Measurements from ENCODE around the gene TP53BP2.
"Not testable (repeated sequence)": the region's sequence is repeated elsewhere in the genome, so short reads cannot be mapped to it uniquely, and the experiment has no call there.

The TP53BP2 gene

DNA sequence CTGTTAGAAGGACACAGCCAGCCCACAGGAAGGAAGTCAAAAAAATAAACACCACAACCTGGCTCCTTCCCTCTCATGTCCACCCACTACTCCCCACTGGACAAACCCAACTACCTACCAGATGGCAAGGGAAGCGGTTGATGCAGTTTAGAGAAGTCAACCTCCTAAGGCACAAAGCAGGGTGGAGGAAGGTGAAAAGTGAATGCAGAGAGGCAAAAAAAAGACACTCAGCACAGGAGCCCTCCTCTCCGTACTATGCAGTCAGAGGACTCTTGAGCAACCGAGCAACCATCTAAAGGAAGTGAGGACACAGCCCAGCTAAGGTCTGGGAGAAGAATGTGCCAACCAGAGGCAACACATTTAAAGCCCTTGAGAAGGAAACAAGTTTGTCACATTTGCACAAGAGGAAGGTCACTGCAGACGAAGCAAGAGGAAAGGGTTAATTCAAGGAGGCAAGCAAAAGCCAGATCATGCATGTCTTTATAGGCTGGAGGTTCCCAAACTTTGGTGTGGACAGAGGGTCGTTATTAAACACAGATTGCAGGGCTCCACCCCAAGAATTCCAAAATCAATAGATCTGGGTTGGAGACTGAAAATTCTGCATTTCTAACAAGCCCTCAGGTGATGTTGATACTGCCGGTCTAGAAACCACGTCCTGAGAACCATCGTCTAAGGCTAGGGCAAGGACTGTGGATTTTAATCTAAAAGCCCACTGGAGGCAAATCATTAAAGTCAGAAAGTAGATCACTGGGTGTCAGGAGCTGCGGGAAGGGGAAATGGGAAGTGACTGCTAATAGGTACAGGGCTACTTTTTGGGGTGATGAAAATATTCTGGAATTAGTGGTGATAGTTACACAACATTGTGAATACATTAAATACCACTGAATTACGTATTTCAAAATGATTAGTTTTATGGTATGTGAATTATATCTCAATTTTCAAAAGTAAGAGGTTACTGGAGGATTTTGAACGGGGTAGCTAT, 19.7 kb downstream of the TP53BP2 start:
- FAIRE-seq (peak; percentile 21), DNase-seq (ENCODE audit: insufficient read length) (no peak)
- TF ChIP-seq TAF1 (IDR thresholded peaks at IDR 0.05; ENCODE audit: borderline replicate concordance, low read depth, low read length) = no peak
- no peak for TF ChIP-seq POLR2A (IDR thresholded peaks at IDR 0.05; ENCODE audit: low read depth, low read length)
- TF ChIP-seq POLR2AphosphoS5 (IDR thresholded peaks at IDR 0.05; ENCODE audit: low read depth, low read length) = no peak

GRCh38 chr1:223824712-223825111, 21.0 kb downstream of the TP53BP2 start:
- no peak for FAIRE-seq
- no peak for DNase-seq (ENCODE audit: insufficient read length)
- TF ChIP-seq POLR2A (IDR thresholded peaks at IDR 0.05; ENCODE audit: low read depth, low read length) (no peak), TAF1 (IDR thresholded peaks at IDR 0.05; ENCODE audit: borderline replicate concordance, low read depth, low read length) (no peak), POLR2AphosphoS5 (IDR thresholded peaks at IDR 0.05; ENCODE audit: low read depth, low read length) (no peak)

GRCh38 chr1:223824287-223824686, 21.5 kb downstream of the TP53BP2 start:
- no peak for DNase-seq (ENCODE audit: insufficient read length)
- TF ChIP-seq POLR2AphosphoS5 (IDR thresholded peaks at IDR 0.05; ENCODE audit: low read depth, low read length) (no peak), POLR2A (IDR thresholded peaks at IDR 0.05; ENCODE audit: low read depth, low read length) (no peak)
- FAIRE-seq = no peak

DNA sequence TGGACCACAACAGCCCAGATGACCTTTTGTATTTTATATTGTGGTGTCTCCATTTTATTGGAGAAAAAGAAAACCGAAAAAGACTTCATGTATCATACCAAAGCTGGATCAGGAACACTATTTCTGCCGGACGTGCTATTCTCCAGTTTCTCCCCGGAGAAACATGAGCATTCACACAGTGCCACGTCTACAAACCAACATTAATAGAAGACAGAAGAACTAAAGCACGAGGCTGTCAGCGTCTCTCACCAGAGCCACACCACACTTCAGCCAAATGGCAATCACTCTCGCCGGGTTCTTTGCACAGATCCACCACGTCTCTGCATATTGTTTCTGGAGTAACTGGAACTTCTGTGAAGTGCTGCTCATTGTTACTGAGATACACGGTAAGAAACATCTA, 24.8 kb downstream of the TP53BP2 start:
- TF ChIP-seq POLR2A (IDR thresholded peaks at IDR 0.05; ENCODE audit: low read depth, low read length) = no peak
- TF ChIP-seq TAF1 (IDR thresholded peaks at IDR 0.05; ENCODE audit: borderline replicate concordance, low read depth, low read length) = no peak
- no peak for TF ChIP-seq POLR2AphosphoS5 (IDR thresholded peaks at IDR 0.05; ENCODE audit: low read depth, low read length)
- FAIRE-seq (no peak), DNase-seq (ENCODE audit: insufficient read length) (no peak)

- no peak for DNase-seq (ENCODE audit: insufficient read length)
- TF ChIP-seq POLR2A (IDR thresholded peaks at IDR 0.05; ENCODE audit: low read depth, low read length) (no peak), POLR2AphosphoS5 (IDR thresholded peaks at IDR 0.05; ENCODE audit: low read depth, low read length) (no peak), TAF1 (IDR thresholded peaks at IDR 0.05; ENCODE audit: borderline replicate concordance, low read depth, low read length) (no peak)
- no peak for FAIRE-seq
Measured at GRCh38 chr1:223820515-223820858, 25.3 kb downstream of the TP53BP2 start.

DNA sequence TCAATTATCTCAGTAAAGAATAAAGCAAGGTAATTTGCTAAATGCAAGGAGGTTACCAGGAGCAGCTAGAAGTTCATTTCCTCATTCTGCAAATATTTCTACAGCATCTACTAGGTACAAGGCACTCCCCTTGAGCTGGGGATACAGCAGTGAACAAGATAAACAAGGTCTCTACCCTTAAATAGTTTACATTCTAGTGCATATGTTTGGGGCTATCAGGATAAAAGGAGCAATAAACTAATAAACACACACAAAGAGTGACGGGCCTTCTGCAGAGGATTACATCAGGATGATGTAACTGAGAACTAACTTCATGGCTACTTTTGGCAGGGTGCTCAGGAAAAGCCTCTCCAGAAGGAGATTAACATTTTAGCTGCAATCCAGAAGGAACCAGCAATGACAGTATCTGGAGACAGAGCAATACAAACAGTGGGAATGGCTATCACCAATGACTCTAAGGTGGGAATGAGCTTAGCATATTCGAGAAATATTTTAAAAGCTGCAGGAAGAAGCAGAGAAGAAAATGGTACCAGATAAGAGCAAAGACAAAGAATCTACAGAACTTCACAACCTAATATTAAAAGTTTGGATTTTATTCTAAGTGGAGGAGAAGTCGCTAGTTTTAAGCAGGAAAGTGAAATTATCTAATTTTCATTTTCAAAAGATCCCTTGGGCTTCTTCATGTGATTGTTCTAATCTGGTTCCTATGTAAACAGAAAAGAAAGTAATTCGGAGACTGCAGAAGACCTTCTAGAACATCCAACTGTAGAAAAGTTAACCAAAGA, 25.8 kb downstream of the TP53BP2 start:
- no peak for FAIRE-seq
- TF ChIP-seq POLR2A (IDR thresholded peaks at IDR 0.05; ENCODE audit: low read depth, low read length) (no peak), TAF1 (IDR thresholded peaks at IDR 0.05; ENCODE audit: borderline replicate concordance, low read depth, low read length) (no peak), POLR2AphosphoS5 (IDR thresholded peaks at IDR 0.05; ENCODE audit: low read depth, low read length) (no peak)
- DNase-seq (ENCODE audit: insufficient read length) = no peak

- FAIRE-seq; DNase-seq (ENCODE audit: insufficient read length): not testable (repeated sequence)
Measured at GRCh38 chr1:223817265-223817664, 28.5 kb downstream of the TP53BP2 start.

- no peak for DNase-seq (ENCODE audit: insufficient read length)
- no peak for FAIRE-seq
- TF ChIP-seq POLR2AphosphoS5 (IDR thresholded peaks at IDR 0.05; ENCODE audit: low read depth, low read length) (no peak), POLR2A (IDR thresholded peaks at IDR 0.05; ENCODE audit: low read depth, low read length) (no peak), TAF1 (IDR thresholded peaks at IDR 0.05; ENCODE audit: borderline replicate concordance, low read depth, low read length) (no peak)
Measured at GRCh38 chr1:223815865-223816264, 29.9 kb downstream of the TP53BP2 start.

DNA sequence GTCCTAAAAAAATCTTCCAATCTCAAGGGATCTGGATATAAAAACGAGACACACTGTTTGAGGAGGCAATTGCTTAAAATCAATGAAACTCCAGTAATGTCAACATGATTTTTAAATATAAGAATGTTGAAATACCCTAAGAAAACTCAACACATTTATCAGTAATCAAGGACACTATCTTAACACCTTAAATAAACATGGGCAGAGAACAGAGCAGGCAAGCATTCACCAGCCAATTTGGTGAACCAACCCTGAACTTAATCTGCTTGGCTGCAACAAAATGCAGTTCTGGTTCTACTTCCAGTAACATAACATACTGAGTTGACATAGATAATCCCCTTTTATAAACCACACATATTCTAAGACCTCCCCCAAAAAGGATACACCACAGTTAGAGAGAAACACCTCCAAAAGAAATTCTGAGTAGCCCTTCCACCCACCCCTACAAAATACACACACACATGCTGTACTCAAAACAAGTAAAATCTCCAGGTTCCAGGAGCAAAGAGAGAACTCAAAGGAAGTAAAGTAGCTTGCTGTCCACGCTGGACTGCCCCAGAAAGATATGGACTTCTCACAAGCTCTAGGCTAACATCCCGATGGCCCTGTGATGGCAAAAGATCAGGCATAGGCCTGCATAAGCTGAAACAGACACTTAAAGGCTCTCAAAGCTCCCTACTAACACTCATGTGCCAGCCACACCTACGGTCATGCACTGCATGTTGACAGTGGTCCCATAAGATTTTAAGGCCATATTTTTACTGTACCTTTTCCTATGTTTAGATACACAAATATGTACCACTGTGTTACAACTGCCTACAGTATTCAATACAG, 30.5 kb downstream of the TP53BP2 start:
- FAIRE-seq (no peak), DNase-seq (ENCODE audit: insufficient read length) (no peak)
- TF ChIP-seq POLR2A (IDR thresholded peaks at IDR 0.05; ENCODE audit: low read depth, low read length) (no peak), TAF1 (IDR thresholded peaks at IDR 0.05; ENCODE audit: borderline replicate concordance, low read depth, low read length) (no peak), POLR2AphosphoS5 (IDR thresholded peaks at IDR 0.05; ENCODE audit: low read depth, low read length) (no peak)

DNA sequence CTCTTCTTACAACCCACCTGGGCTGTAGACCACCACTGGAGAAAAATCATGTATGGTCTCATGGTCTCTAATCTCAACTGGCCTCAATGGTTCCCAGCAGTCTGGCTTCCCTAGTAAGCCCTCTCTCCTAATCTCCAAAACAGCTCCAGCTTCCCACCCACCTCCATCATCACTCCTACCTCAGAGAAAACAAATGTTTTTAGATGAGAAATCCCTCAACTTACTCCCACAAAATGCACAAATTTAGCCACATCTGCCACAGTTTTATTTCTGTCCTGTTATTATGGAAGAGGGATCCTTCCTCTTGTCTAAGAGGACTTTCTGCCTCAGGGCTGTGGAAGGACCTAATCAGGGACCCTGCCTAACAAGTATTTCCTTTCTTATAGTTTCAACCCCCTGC, 32.1 kb downstream of the TP53BP2 start:
- TF ChIP-seq POLR2AphosphoS5 (IDR thresholded peaks at IDR 0.05; ENCODE audit: low read depth, low read length) (no peak), POLR2A (IDR thresholded peaks at IDR 0.05; ENCODE audit: low read depth, low read length) (no peak), TAF1 (IDR thresholded peaks at IDR 0.05; ENCODE audit: borderline replicate concordance, low read depth, low read length) (no peak)
- no peak for FAIRE-seq
- DNase-seq (ENCODE audit: insufficient read length) = no peak

- no peak for DNase-seq (ENCODE audit: insufficient read length)
Measured at GRCh38 chr1:223811634-223812101, 34.1 kb downstream of the TP53BP2 start.

More at GRCh38 chr1:223811634-223812101, 34.1 kb downstream of the TP53BP2 start:
- no peak for FAIRE-seq
- no peak for TF ChIP-seq POLR2A (IDR thresholded peaks at IDR 0.05; ENCODE audit: low read depth, low read length)
- no peak for TF ChIP-seq TAF1 (IDR thresholded peaks at IDR 0.05; ENCODE audit: borderline replicate concordance, low read depth, low read length)
- TF ChIP-seq POLR2AphosphoS5 (IDR thresholded peaks at IDR 0.05; ENCODE audit: low read depth, low read length) = no peak

Measured in GM12892 (cell line).